ENCODE measurements around the gene PBRM1.

Gene PBRM1

DNA sequence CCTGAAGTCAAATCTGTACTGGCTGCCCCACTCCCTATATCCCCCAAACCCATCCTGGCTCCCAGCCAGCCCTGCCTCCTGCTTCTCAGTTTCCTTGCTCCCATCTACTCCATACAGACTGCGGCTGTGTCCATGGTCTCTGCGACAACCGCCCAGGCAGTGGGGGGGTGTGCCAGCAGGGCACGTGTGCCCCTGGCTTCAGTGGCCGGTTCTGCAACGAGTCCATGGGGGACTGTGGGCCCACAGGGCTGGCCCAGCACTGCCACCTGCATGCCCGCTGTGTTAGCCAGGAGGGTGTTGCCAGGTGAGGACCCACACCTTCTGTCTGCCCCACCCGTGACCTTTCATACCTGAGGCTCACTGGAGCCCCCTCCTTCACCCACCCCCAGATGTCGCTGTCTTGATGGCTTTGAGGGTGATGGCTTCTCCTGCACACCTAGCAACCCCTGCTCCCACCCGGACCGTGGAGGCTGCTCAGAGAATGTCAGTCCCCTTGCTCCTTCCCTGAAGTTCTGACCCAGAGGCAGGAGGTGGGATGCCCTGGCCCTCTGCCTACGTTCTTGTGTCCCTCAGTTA is 175.9 kb downstream of the PBRM1 start:
- FAIRE-seq = no peak
- TF ChIP-seq TAF1 (IDR thresholded peaks at IDR 0.05; ENCODE audit: borderline replicate concordance, low read depth, low read length) = no peak
- TF ChIP-seq POLR2AphosphoS5 (IDR thresholded peaks at IDR 0.05; ENCODE audit: low read depth, low read length) = no peak
- no peak for DNase-seq (ENCODE audit: insufficient read length)

DNA sequence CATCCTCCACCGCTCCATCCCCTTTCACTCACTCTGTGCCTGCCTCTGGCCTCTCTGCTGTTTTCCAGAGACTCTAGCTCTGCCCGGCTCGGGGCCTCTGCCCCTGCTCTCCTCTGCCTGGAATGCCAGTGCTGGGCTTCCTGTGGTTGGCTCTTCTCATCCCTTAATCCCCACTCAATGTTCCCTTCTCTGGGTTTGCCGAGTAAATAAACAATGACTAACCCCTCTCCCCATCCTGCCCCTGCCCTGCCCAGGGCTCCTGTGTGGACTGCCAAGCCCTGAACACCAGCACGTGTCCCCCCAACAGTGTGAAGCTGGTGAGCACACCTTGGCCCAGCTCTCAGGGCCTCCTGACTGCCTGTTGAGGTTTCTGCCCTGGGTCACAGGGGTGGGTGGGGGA is 178.4 kb downstream of the PBRM1 start:
- no peak for DNase-seq (ENCODE audit: insufficient read length)
- FAIRE-seq = no peak
- TF ChIP-seq POLR2A (IDR thresholded peaks at IDR 0.05; ENCODE audit: low read depth, low read length) = no peak

DNA sequence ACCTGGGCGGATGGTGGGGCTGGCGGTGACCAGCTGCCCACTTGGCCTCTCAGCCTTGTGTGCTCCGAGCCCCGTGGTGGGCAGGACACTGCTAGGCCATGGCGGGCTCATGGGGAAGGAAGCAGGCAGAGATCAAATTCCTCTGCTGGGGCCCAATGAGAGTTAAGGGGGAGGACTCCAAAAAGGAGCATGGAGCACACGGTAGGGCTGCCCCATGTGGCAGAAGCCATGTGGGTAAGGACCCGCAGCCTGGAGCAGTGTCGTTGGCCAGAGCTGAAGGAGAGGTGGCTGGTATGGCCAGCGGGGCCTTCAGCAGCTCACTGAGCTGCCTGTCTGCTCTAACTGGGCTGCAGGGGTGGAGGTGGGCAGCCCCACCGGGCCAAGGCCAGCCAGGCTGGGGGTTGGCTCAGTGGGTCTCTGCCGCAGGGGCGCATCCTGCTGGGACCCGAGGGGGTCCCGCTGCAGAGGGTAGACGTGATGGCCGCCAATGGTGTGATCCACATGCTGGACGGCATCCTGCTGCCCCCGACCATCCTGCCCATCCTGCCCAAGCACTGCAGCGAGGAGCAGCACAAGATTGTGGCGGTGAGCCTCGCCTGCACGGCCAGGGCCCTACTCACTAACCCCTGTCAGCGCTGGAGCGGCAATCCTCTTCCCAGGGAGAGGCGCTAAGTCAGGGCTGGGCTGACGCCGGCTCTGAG is 179.3 kb downstream of the PBRM1 start:
- FAIRE-seq (no peak), DNase-seq (ENCODE audit: insufficient read length) (no peak)
- TF ChIP-seq POLR2AphosphoS5 (IDR thresholded peaks at IDR 0.05; ENCODE audit: low read depth, low read length) = no peak
- no peak for TF ChIP-seq POLR2A (IDR thresholded peaks at IDR 0.05; ENCODE audit: low read depth, low read length)
- TF ChIP-seq TAF1 (IDR thresholded peaks at IDR 0.05; ENCODE audit: borderline replicate concordance, low read depth, low read length) = no peak

GRCh38 chr3:52504977-52505376 is 180.7 kb downstream of the PBRM1 start:
- FAIRE-seq (no peak), DNase-seq (ENCODE audit: insufficient read length) (no peak)
- TF ChIP-seq POLR2AphosphoS5 (IDR thresholded peaks at IDR 0.05; ENCODE audit: low read depth, low read length) = no peak
- TF ChIP-seq TAF1 (IDR thresholded peaks at IDR 0.05; ENCODE audit: borderline replicate concordance, low read depth, low read length) = no peak
- no peak for TF ChIP-seq POLR2A (IDR thresholded peaks at IDR 0.05; ENCODE audit: low read depth, low read length)

GRCh38 chr3:52503788-52504424 is 181.8 kb downstream of the PBRM1 start:
- DNase-seq (ENCODE audit: insufficient read length) = no peak
- FAIRE-seq = no peak
- no peak for TF ChIP-seq TAF1 (IDR thresholded peaks at IDR 0.05; ENCODE audit: borderline replicate concordance, low read depth, low read length)
- no peak for TF ChIP-seq POLR2AphosphoS5 (IDR thresholded peaks at IDR 0.05; ENCODE audit: low read depth, low read length)
- TF ChIP-seq POLR2A (IDR thresholded peaks at IDR 0.05; ENCODE audit: low read depth, low read length) = no peak

DNA sequence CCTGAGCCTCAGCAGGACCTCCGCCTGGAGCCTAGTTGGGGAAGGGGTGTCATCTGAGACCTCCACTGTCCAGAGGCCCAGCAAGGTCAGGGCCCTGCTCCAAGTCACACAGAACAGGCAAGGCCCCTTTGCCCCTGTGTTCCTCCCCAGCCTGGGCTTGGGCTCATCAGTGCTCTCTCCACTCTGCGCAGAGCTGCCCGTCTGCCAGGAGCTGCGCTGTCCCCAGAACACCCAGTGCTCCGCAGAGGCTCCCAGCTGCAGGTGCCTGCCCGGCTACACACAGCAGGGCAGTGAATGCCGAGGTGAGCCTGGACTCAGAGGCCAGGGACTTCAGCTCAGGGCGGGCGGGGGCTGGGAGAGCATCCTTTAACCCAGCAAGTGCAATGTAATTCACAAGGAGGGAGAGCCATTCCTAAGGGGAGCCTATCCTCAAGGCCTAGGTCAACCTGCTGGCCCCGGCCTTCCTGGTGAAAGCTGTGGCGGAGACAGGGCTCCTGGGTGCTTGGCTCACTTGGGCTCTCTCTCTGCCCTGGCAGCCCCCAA is 182.8 kb downstream of the PBRM1 start:
- no peak for TF ChIP-seq POLR2AphosphoS5 (IDR thresholded peaks at IDR 0.05; ENCODE audit: low read depth, low read length)
- no peak for TF ChIP-seq TAF1 (IDR thresholded peaks at IDR 0.05; ENCODE audit: borderline replicate concordance, low read depth, low read length)
- TF ChIP-seq POLR2A (IDR thresholded peaks at IDR 0.05; ENCODE audit: low read depth, low read length) = no peak
- DNase-seq (ENCODE audit: insufficient read length) (no peak), FAIRE-seq (no peak)

DNA sequence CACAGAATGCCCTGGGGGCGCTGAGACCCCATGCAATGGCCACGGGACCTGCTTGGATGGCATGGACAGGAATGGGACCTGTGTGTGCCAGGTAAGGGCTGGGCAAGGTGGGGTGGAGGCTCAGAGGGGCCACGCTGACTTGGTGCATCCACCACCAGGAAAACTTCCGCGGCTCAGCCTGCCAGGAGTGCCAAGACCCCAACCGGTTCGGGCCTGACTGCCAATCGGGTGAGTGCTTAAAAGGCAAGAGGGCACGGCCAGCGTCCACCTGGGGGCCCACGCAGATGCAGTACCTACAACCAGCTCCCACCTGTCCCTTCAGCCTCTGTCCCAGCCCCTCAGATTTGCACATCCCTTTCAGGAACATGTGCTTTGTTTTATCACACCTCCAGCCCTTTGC is 183.7 kb downstream of the PBRM1 start:
- TF ChIP-seq TAF1 (IDR thresholded peaks at IDR 0.05; ENCODE audit: borderline replicate concordance, low read depth, low read length) (no peak), POLR2A (IDR thresholded peaks at IDR 0.05; ENCODE audit: low read depth, low read length) (no peak)
- no peak for FAIRE-seq
- DNase-seq (ENCODE audit: insufficient read length) = no peak

GRCh38 chr3:52501046-52501445 is 184.7 kb downstream of the PBRM1 start:
- no peak for FAIRE-seq

DNA sequence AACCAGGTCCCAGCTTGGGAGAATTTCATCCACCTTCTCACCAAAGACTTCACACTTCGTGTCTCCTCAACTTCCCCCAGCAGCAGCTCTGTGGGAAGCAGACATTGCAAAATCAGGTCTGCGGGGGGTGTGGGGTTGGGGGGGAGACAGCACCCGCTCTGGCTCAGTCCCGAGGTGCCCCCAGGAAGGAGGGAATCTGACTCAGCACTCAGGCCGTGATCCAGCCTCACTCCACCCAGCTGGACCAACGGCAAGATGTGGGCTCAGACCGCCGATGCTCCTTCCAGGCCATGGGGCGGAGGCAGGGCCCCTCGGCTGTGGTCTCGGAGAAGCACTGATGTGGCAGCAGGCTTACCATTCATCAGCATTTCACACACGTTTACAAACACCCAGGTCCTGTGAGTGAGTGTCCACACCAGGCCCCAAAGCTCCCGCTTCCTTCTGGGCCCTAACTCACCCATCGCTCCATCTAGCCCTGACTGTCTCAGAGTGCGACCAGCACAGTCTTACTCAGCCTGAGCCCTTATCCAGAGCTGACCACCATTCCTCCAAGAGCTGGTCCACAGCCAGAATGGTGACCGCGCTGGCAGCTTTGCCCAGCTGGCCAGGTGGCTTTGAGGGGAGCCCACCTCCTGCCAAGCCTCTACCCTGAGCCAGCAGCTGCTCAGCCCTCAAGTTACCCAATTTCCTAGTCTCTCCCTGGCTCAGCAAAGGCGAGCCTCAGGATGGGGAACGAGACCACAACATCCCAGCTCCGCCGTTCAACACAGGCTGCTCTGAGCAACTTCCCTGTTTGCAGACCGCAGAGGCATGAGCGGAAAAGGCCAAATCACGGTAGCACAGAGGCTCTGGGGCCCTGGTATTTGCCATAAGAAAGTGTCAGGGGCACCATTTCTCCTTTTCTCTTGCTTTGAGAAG is 187.3 kb downstream of the PBRM1 start:
- no peak for DNase-seq (ENCODE audit: insufficient read length)
- TF ChIP-seq TAF1 (IDR thresholded peaks at IDR 0.05; ENCODE audit: borderline replicate concordance, low read depth, low read length) = no peak
- no peak for TF ChIP-seq POLR2A (IDR thresholded peaks at IDR 0.05; ENCODE audit: low read depth, low read length)
- TF ChIP-seq POLR2AphosphoS5 (IDR thresholded peaks at IDR 0.05; ENCODE audit: low read depth, low read length) = no peak
- FAIRE-seq = no peak

More at GRCh38 chr3:52501046-52501445, 184.7 kb downstream of the PBRM1 start:
- no peak for DNase-seq (ENCODE audit: insufficient read length)
- TF ChIP-seq POLR2AphosphoS5 (IDR thresholded peaks at IDR 0.05; ENCODE audit: low read depth, low read length) (no peak), POLR2A (IDR thresholded peaks at IDR 0.05; ENCODE audit: low read depth, low read length) (no peak), TAF1 (IDR thresholded peaks at IDR 0.05; ENCODE audit: borderline replicate concordance, low read depth, low read length) (no peak)

DNA sequence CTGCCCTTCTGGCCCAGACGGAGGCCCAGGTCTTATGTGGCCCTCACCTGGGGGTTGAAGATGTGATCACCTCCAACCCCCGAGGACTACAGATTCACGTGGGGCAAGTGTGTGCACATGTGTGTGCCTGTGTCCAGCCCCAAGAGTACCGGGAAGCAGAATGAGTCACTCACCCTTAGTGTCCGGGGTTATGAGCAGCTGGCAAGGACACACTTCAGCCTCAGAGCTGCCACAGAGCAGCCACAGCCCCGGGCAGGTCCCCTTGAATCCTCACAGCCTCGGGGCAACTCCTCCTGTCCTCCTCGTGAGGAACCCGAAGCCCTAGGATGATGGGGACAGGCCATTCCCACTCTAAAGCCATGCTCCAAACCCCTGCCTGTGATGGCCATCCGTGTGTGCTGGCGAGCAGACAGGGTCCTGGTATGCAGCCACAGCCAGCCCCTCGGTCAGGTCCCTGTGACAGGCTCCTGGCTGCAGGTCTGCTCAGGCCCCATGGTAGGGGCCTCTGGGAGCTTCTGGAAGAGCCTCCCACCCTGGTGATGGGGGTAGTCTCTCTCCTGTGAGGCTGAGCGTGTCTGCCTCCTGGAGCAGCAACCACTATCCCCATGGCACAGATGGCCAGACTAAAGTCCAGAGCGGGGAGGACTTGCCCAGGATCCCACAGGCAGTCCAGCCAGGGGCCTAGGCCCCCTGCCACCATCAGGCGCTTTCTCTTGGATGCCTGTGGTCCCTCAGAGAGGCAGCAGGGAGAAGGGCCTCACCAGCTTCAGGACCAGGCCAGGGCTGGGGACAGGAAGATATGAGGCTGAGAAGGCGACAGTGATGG is 189.7 kb downstream of the PBRM1 start:
- DNase-seq (ENCODE audit: insufficient read length) (no peak), FAIRE-seq (no peak)
- TF ChIP-seq POLR2A (IDR thresholded peaks at IDR 0.05; ENCODE audit: low read depth, low read length) (no peak), TAF1 (IDR thresholded peaks at IDR 0.05; ENCODE audit: borderline replicate concordance, low read depth, low read length) (no peak), POLR2AphosphoS5 (IDR thresholded peaks at IDR 0.05; ENCODE audit: low read depth, low read length) (no peak)
